A549 (cell line): ENCODE results near the gene TMCO2. TPM values are rescaled to one million over a fixed set of nuclear protein-coding genes. Genes with fewer than 3 reads are reported as not detected.

Source experiments
- ATAC-seq, 2 experiments: fragments of 200-7000 bp in 1 of 2; fragments of >200 bp in 1 of 2; cut with Nextera tagmentation in 1 of 2; cut with Tn5 transposase in 1 of 2; 3 replicates each; pipeline versions ENCODE4 v1.8.0 to v1.9.1; 2018 to 2020; ENCODE audit warnings: mild to moderate bottlenecking in 1 of 2, moderate library complexity in 1 of 2
- CTCF ChIA-PET: fragments of 300-600 bp; sonication (Branson Sonifier 250); formaldehyde crosslinking; extraction: SDS; loops from one replicate; lab custom pipeline; 2021; ENCODE audit warnings: antibody characterized with exemption, inconsistent platforms; lab: Yijun Ruan, JAX
- POLR2A ChIA-PET: fragments of 350-600 bp; formaldehyde crosslinking; extraction: SDS; loops from one replicate; lab custom pipeline; 2021; ENCODE audit warnings: antibody characterized with exemption, inconsistent platforms; lab: Yijun Ruan, JAX
- DNase-seq, 2 experiments: peaks; one replicate each; pipeline versions ENCODE4 v3.0.0 to v3.0.0-alpha.2; 2011 to 2016; ENCODE audit warnings: low read depth in 1 of 2, low spot score in 1 of 2
- FAIRE-seq: peaks from 2 replicates; lab custom pipeline; 2011; peaks lifted over from hg19 to GRCh38; lab: Jason Lieb, UNC
- H3K27ac ChIP-seq, 2 experiments: fragments of >200 bp; sonication (Bioruptor Twin); formaldehyde crosslinking; 3 replicates each; pipeline ENCODE4 v1.5.1; 2016 to 2017
- H3K4me1 ChIP-seq: fragments of >200 bp; sonication (Bioruptor Twin); formaldehyde crosslinking; 3 replicates; pipeline ENCODE4 v1.6.1; 2016
- H3K4me2 ChIP-seq: fragments of >200 bp; sonication (Bioruptor Twin); formaldehyde crosslinking; 3 replicates; pipeline ENCODE4 v1.6.1; 2016
- H3K4me3 ChIP-seq: fragments of >200 bp; sonication (Bioruptor Twin); formaldehyde crosslinking; 3 replicates; pipeline ENCODE4 v1.5.1; 2016
- H3K9me3 ChIP-seq: fragments of >200 bp; sonication (Bioruptor Twin); formaldehyde crosslinking; 3 replicates; pipeline ENCODE4 v1.6.1; 2016
- BCL3 ChIP-seq: fragments of >200 bp; sonication (Bioruptor Twin); formaldehyde crosslinking; IDR thresholded peaks from 3 replicates; pipeline ENCODE4 v1.6.1; 2016
- EHMT2 ChIP-seq: fragments of 200-600 bp; sonication (generic); IDR thresholded peaks from 2 replicates; pipeline ENCODE4 v1.6.1; 2016; ENCODE audit warnings: antibody characterized with exemption, low read depth, mild to moderate bottlenecking, moderate library complexity
- EP300 ChIP-seq, 2 experiments: fragments of >200 bp; sonication (Bioruptor Twin); formaldehyde crosslinking; IDR thresholded peaks; 2 replicates in 1 of 2; 3 replicates in 1 of 2; pipeline ENCODE4 v1.6.1; 2016 to 2017
- FOSB ChIP-seq: fragments of 250-450 bp; sonication (Bioruptor Pico); IDR thresholded peaks from 2 replicates; pipeline ENCODE4 v1.5.0; 2020; ENCODE audit warnings: mild to moderate bottlenecking, moderate library complexity
- FOSL2 ChIP-seq, 2 experiments: fragments of 450-650 bp in 1 of 2; fragments of >200 bp in 1 of 2; sonication (Bioruptor Twin) in 1 of 2; formaldehyde crosslinking; IDR thresholded peaks; 2 replicates each; pipeline versions ENCODE4 v1.5.0 to v1.6.1; 2016 to 2020; ENCODE audit warnings: mild to moderate bottlenecking in 1 of 2, moderate library complexity in 1 of 2
- GATA3 ChIP-seq: IDR thresholded peaks from 2 replicates; pipeline ENCODE4 v1.6.1; 2012; ENCODE audit warnings: borderline replicate concordance
- HMGXB4 ChIP-seq: fragments of 250-450 bp; sonication (Bioruptor Pico); IDR thresholded peaks from 2 replicates; pipeline ENCODE4 v1.5.0; 2021; ENCODE audit warnings: mild to moderate bottlenecking, moderate library complexity, borderline replicate concordance
- HOXB13 ChIP-seq: fragments of 250-450 bp; sonication (Bioruptor Pico); IDR thresholded peaks from 2 replicates; pipeline ENCODE4 v1.5.0; 2020; ENCODE audit warnings: low read depth, mild to moderate bottlenecking, moderate library complexity
- JUN ChIP-seq, 2 experiments: fragments of >200 bp; sonication (Bioruptor Twin); formaldehyde crosslinking; IDR thresholded peaks; 2 replicates in 1 of 2; 3 replicates in 1 of 2; pipeline ENCODE4 v1.6.1; 2016 to 2017
- MAFK ChIP-seq: fragments of 450-650 bp; IDR thresholded peaks from 2 replicates; pipeline ENCODE4 v1.6.1; 2014; ENCODE audit not compliant: partially characterized antibody
- MAX ChIP-seq: IDR thresholded peaks from 2 replicates; pipeline ENCODE4 v1.6.1; 2012
- NPAS2 ChIP-seq: fragments of 250-450 bp; sonication (Bioruptor Pico); IDR thresholded peaks from 2 replicates; pipeline ENCODE4 v1.8.0; 2022; ENCODE audit warnings: mild to moderate bottlenecking, moderate library complexity, borderline replicate concordance
- NR3C1 ChIP-seq: fragments of >200 bp; sonication (Bioruptor Twin); formaldehyde crosslinking; IDR thresholded peaks from 3 replicates; pipeline ENCODE4 v1.6.1; 2017
- POLR2A ChIP-seq: IDR thresholded peaks from 2 replicates; pipeline ENCODE4 v1.6.1; 2012; ENCODE audit warnings: mild to moderate bottlenecking, low read length
- RFX5 ChIP-seq: fragments of 450-650 bp; IDR thresholded peaks from 2 replicates; pipeline ENCODE4 v1.7.1; 2014; ENCODE audit warnings: antibody characterized with exemption, mild to moderate bottlenecking, moderate library complexity
- RNF2 ChIP-seq: fragments of 200-600 bp; sonication (generic); IDR thresholded peaks from 2 replicates; pipeline ENCODE4 v1.6.1; 2016; ENCODE audit warnings: low read depth, mild to moderate bottlenecking, antibody characterized with exemption, moderate library complexity, borderline replicate concordance
- TP53 ChIP-seq: fragments of 250-450 bp; sonication (Bioruptor Pico); IDR thresholded peaks from 2 replicates; pipeline ENCODE4 v1.5.0; 2021; ENCODE audit warnings: mild to moderate bottlenecking, moderate library complexity
- ZNF302 ChIP-seq: fragments of 250-450 bp; sonication (Bioruptor Pico); IDR thresholded peaks from 2 replicates; pipeline ENCODE4 v1.9.0; 2021; ENCODE audit warnings: inconsistent platforms, mild to moderate bottlenecking, moderate library complexity
- WGBS: methylation state at CpG from one replicate; pipeline ENCODE4 v1.1.6; 2017; ENCODE audit errors: missing lambda C conversion rate; 5-methylcytosine and 5-hydroxymethylcytosine counted together
- polyA plus RNA-seq, 4 experiments: library from polyadenylated mRNA; depleted of rRNA in 3 of 4; stranded (reverse); fragments of >200 nt; fragmentation: RNase III in 1 of 4; extraction: RNeasy Plus Mini Kit Qiagen cat#74134 plus additional on column Dnase treatment in 1 of 4; gene quantifications; 2 replicates in 3 of 4; 3 replicates in 1 of 4; pipeline ENCODE4 v1.2.3, GENCODE V29; 2011 to 2017
- TF ChIP-seq, protein P1 (sequence below): fragments of 450-650 bp; IDR thresholded peaks from 2 replicates; pipeline ENCODE4 v1.6.1; 2014; ENCODE audit warnings: antibody characterized with exemption

Gene TMCO2
- polyA plus RNA-seq, 2 of the 4 experiments (the other 2 are of a cell fraction), result not detected

GRCh38 chr1:40291293-40291692 is 43.6 kb downstream of the TMCO2 start:
- POLR2A ChIA-PET, result no interaction called here

GRCh38 chr1:40299366-40300248 is 51.9 kb downstream of the TMCO2 start:
- Histone ChIP-seq H3K27ac (no peak overlapping the region), H3K9me3 (no peaks in the 10 kb centered on the region), H3K4me3 (no peak overlapping the region), H3K4me2 (no peak overlapping the region), H3K4me1 (no peaks in the 10 kb centered on the region)
- DNase-seq, result no peak
- ATAC-seq, result no peak; a peak in 1 of 6 replicates
- no peak for FAIRE-seq
- 56% methylated on average over 6 of the region's 8 CpGs for WGBS
- TF ChIP-seq RNF2, result no peak
- no peak for TF ChIP-seq HOXB13 (CRISPR knock-in tag)
- no peak for TF ChIP-seq RFX5
- TF ChIP-seq GATA3, result no peak
- TF ChIP-seq MAX, result no peak
- no peak for TF ChIP-seq ZNF302 (CRISPR knock-in tag)
- no peak for TF ChIP-seq MAFK
- TF ChIP-seq NR3C1, result no peak
- no peak for TF ChIP-seq NPAS2 (CRISPR knock-in tag)
- no peak for TF ChIP-seq HMGXB4 (CRISPR knock-in tag)
- ChIA-PET POLR2A (no interaction called here), CTCF (interaction anchor here (0.5 to 1.7 kb wide), 3 partner anchors 16 to 214 kb away, joined by 3 to 5 read pairs (median 4); no protein-coding TSS in a partner anchor)

More at GRCh38 chr1:40291293-40291692, 43.6 kb downstream of the TMCO2 start:
- TF ChIP-seq EHMT2, result no peak
- no peak for TF ChIP-seq JUN (IDR thresholded peaks at IDR 0.05)
- TF ChIP-seq FOSB, result no peak
- TF ChIP-seq EP300 (IDR thresholded peaks at IDR 0.05), result no peak
- TF ChIP-seq, protein P1, sequence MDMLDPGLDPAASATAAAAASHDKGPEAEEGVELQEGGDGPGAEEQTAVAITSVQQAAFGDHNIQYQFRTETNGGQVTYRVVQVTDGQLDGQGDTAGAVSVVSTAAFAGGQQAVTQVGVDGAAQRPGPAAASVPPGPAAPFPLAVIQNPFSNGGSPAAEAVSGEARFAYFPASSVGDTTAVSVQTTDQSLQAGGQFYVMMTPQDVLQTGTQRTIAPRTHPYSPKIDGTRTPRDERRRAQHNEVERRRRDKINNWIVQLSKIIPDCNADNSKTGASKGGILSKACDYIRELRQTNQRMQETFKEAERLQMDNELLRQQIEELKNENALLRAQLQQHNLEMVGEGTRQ, result no peak
- TF ChIP-seq POLR2A, result no peak
- no peak for TF ChIP-seq TP53 (CRISPR knock-in tag)
- TF ChIP-seq BCL3, result no peak
- TF ChIP-seq FOSL2 (IDR thresholded peaks at IDR 0.05), result no peak
- no peak for TF ChIP-seq FOSL2 (CRISPR knock-in tag; IDR thresholded peaks at IDR 0.05)
- no peak for TF ChIP-seq NPAS2 (CRISPR knock-in tag)
- Histone ChIP-seq H3K4me3 (no peak overlapping the region), H3K9me3 (no peaks in the 10 kb centered on the region), H3K27ac (no peak overlapping the region), H3K4me2 (no peak overlapping the region), H3K4me1 (no peaks in the 10 kb centered on the region)
- ATAC-seq, result no peak
- FAIRE-seq, result no peak
- CTCF ChIA-PET, result interaction anchor here (1.0 to 1.4 kb wide), 5 partner anchors 9 to 212 kb away, joined by 3 to 4 read pairs (median 3); no protein-coding TSS in a partner anchor
- DNase-seq, result no peak
- WGBS, result 79% methylated on average over 2 of the region's 2 CpGs
